RKO (cell line): ENCODE data around the gene ATXN7L3B.
"Not testable (repeated sequence)": the region's sequence is repeated elsewhere in the genome, so short reads cannot be mapped to it uniquely, and the experiment has no call there.

Experiments used
- DNase-seq: peaks from one replicate; pipeline ENCODE4 v3.0.0-alpha.2; 2016; ENCODE audit warnings: low spot score

The ATXN7L3B gene, protein sequence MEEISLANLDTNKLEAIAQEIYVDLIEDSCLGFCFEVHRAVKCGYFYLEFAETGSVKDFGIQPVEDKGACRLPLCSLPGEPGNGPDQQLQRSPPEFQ

DNA sequence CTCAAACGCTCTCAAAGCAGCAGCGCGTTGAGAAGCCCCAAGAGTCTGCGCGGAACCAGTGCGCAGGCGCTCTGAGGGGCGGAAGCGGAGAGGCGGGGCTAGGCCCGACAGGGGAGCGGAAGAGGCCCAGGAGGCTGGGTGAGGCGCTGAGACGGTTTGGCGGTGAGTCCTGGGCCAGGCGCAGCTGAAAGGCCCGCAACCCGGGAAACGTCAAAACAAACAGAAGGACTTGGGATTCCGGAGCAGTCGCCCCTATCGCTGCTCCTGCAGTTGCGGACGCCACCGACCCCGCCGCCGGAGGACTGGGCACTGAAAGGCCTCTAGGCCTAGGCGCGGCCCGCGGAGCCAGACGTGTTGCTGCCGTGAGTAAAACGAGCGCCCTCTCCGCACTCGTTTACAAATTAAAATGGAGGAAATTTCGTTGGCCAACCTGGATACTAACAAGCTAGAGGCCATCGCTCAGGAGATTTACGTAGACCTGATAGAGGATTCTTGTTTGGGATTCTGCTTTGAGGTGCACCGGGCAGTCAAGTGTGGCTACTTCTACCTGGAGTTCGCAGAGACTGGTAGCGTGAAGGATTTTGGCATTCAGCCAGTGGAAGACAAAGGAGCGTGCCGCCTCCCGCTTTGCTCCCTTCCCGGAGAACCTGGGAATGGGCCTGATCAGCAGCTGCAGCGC, at the start of gene ATXN7L3B:
Gene ATXN7L3B, plus strand, starts transcription at position 129 of the 679 bp plus-strand sequence. Its CDS starts 278 bp downstream, at position 407.
- DNase-seq = peak; percentile 95

DNA sequence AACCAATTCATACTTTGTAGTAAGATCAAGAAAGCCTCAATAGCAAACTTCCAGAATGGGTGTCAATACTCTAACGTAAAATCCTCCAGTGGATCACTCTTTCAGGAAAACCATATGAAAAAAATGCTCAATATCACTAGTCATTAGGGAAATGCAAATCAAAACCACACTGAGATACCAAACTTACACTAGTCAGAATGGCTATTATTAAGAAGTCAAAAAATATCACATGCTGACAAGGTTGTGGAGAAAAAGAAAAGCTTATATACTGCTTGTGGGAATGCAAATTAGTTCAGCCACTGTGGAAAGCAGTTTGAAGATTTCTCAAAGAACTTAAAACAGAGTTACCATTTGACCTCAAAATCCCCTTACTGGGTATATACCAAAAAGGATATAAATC, 49.5 kb upstream of the ATXN7L3B start:
- no peak for DNase-seq

DNA sequence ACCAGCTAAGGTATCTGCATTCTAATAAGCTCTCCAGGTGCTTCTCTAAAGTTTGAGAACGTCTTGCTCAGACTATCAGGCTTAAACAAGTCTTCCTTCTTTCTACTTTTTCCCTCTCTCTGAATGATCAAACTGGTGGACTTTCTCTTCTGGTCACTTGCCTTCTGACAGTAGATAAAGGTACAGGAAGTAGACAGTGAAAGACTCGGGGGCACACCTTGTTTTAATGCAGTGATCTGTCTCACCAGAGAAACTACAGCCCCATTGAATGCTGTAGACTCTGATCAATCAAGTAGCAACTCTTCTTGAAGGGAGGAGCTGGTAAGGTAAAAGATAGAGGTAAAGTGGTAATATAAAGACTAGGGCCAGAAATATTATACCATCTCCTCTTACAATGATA, 48.1 kb upstream of the ATXN7L3B start:
- no peak for DNase-seq

DNA sequence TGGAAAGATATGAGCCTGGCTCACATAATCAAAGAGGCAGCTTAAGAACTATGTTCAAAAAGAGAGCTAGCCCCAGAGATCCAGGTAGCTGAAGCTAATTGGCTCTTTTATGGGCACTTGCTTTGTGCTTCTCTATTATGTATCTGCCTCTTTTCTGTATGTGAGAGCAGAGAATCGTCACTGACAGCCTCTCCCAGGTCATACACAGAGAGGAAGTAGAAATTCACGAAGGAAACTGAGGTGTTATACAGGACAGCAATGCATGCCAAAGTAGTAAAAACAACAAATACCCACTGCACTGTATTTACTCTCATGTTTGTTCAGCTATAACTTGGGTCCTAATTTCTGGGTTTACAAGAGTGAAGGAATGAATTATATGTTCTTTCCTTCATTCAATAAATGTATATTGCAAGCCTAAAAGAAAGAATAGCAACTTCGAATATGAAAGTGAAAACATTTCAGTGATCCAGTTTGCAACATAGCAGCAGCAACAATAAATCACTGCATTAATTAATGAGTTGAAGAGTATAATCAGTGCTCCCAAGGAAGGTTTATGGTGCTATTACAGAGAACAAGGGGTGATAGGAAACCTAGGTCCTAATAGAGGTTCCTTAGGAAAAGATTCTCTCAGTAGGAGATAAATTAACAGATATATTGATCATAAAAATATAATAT, 47.1 kb upstream of the ATXN7L3B start:
- no peak for DNase-seq

DNA sequence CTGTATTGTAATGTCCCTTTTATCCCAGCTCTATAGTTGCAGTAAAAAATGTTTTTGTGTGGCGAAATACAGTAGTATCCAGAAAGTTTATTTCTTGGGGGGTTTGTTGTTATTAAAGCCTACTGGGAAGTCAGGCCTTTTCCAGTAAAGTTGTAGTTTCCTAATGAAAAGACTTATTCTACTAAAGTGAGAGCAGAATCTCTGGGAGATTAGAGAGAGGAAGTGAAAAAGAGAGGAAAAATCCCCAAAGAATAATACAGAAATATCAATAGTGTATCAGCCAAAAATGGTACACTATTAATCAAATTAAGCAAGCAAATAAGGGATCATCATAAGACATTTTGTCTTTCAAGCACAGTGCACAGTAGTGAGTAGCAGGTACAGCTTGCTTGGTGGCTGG, 46.3 kb upstream of the ATXN7L3B start:
- DNase-seq = no peak

DNA sequence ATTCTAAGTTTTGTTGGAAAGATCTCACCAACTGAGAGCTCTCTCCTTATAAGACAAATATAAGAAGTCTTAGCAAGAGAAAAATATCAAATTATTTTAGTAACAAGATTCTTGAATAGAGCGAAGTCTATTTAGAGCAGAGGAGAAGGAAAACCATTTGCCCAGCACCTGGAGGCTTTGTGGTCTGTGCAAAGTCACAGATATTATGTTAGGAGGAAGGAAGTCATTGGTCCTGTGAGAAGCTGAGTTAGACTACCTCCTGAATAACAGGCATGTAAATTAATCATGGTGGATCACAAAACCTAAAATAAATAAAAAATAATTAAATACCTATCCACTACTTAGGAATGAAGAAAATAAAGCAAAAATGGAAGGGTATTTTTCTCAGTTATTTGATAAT, 38.4 kb upstream of the ATXN7L3B start:
- no peak for DNase-seq

DNA sequence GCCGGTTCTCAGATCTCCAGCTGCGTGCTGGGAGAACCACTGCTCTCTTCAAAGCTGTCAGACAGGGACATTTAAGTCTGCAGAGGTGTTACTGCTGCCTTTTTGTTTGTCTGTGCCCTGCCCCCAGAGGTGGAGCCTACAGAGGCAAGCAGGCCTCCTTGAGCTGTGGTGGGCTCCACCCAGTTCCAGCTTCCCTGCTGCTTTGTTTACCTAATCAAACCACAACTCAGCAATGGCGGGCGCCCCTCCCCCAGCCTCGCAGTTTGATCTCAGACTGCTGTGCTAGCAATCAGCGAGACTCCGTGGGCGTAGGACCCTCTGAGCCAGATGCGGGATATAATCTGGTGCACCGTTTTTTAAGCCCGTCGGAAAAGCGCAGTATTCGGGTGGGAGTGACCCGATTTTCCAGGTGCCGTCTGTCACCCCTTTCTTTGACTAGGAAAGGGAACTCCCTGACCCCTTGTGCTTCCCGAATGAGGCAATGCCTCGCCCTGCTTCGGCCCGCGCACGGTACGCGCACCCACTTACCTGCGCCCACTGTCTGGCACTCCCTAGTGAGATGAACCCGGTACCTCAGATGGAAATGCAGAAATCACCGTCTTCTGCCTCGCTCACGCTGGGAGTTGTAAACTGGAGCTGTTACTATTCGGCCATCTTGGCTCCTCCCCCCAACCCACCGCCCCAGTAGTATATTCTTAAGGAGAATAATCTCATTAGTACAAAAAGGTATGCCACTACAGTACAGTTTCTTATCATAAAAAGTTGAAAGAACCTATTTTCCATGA, 28.6 kb upstream of the ATXN7L3B start:
- DNase-seq = not testable (repeated sequence)

DNA sequence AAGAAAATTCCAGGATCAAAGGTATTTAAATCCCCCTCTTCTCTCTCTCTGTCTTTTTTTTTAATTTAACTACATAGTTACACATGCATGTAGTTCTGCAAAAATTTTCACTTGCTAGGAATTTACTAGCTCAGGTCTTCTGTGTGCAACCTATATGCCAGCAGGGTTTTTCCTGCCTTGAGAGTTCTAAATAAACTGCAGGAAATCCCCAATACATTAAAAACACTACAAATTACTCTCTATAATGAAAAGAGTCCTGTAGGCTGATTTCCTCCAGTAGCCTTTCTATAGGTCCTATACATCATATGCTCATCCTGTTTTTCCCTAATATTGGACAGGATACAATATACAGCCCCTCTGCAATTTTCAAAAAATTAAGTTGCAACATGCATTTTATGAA, 27.7 kb upstream of the ATXN7L3B start:
- DNase-seq = no peak

DNA sequence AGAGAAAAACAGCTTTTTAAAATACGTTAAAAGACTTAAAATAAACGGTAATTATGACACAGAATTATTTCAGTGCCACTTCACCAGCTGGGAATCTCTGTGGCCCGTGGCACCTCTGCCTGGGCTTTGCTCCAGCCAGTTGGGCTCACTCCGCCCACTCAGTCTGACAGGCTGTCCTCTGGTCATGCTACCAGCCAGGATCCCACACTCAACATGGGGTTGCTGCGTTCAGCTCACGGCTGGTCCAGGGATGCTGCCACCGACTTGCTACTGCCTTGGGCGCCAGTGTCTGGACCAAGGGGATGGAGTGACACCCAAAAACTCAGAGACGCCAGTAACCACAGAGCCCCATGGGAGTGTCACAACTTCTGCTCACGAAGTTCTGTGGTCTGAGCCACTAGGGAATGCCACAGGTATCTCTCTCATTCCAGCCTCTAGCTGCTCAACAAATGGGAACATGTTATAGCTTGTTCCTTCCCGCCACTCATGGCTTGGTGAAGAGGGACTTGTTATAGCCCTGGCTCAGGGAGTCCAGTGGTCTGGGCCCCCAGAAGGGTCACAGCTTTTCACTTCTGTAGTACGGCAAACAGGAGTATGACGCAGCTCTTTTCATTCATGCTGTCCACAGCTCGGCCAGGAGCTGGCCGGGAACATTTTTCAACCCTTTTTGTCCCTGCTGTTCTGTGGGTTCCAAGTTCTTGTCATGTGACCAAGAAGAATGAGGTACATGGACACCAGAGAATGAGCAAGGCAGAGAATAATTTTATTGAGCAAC, 23.4 kb upstream of the ATXN7L3B start:
- DNase-seq = no peak

DNA sequence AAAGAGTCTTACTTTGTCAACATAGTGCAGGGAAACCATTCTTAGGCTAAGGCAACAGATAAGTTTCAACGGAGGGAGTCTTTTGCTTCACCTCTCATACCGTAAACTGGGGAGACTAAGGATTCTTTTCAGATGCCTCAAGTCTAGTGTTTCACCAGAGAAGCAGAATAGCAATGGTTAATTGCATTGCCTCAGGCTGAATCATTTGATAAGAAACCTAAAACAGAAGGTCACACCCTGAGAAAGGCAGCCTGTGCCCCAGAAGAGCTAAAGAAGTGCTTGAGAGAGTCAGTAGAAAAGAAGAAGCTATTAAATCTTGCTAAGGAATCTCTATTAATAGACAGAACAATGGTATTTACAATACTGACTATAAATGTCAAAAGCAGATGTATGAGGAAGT, 21.8 kb upstream of the ATXN7L3B start:
- no peak for DNase-seq

DNA sequence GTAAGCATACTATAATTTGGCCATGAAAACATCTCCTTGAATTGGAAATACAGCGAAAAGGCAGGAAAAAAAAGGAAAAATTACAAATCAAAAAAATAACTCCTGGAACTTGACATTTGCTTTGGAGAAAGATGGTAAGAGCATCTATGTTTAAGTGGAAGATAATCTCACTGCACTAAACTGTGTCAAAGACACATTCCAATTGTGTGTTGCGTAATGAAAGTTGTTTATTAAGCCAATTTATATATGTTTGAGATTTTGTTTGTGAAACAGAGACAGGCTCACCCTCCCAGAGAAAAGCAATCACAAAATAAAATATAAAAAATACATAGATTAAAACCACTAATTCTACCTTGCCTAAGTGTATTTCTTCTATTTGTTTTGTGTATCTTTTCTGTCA, 11.1 kb upstream of the ATXN7L3B start:
- no peak for DNase-seq

DNA sequence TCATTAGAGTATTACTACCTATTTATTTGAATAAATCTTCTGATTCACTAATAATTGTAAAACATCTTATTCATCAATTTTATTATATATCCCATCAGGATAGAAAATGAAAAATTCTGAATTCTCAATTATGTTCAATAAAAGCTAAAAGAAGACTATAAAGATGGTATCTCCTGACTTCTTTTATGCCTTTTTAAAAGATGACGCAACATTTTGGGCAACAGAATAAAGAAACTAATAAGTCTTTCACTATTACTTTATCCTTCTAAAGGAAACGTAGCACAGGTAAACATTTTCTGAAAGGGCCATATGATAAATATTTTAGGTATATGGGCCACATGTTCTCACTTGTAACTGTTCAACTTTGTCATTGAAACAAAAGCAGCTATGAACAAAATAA, 10.1 kb upstream of the ATXN7L3B start:
- no peak for DNase-seq

DNA sequence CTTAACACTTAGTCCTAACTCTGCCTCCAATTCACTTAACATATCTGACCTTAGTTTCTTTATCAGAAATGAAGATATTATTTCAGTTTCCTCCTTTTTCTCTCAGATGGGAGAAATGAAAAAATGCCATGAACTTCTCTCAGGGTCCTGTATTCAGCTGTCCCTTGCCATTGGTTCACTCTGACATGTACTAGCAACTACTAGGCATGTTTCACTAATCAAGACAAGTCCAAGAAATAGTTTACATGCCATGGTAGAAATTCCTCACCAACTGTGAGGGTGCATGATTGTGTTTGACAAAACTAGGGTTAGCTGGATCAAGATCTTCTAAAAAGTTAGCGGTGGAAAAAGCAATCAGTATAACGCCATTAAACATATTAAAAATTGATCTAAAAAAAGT, 7.0 kb upstream of the ATXN7L3B start:
- DNase-seq = no peak

DNA sequence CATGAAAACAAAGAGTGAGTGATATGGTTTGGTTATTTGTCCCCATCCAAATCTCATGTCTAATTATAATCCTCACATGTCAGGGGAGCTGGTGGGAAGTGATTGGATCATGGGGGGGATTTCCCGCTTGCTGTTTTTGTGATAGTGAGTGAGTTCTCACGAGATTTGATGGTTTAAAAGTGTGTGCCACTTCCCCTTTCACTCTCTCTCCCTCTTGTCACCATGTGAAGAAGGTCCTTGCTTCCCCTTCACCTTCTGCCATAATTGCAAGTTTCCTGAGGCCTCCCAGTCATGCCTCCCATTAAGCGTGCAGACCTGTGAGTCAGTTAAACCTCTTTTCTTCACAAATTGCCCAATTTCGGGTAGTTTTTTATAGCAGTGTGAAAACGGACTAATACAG, 2.1 kb upstream of the ATXN7L3B start:
- no peak for DNase-seq

DNA sequence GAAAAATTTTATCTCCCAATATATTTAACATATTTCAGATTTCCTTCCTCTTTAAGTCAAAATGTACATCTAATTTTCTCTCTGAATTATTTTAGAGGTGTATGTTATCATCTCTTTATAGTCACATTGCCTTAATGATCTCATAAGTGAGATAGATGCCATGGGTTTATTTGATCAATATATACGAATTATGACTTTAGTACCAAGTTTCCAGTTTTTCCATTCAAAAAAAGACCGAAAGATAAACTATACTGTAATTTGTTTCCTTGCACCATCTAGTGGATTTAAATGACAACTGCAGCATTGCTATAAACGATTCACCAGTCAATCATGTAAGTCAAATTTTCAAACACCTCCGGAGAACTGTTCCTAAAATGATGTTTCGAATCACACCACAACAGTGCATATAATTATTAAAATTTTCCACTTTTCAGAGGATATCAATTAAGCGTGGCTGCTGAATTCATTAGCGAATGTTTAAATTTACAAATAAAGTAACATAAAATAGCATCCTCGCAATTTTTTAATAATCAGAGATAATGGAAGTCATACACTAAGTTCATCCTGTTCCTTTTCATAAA, 419 bp upstream of the ATXN7L3B start:
- DNase-seq = peak; percentile 92

DNA sequence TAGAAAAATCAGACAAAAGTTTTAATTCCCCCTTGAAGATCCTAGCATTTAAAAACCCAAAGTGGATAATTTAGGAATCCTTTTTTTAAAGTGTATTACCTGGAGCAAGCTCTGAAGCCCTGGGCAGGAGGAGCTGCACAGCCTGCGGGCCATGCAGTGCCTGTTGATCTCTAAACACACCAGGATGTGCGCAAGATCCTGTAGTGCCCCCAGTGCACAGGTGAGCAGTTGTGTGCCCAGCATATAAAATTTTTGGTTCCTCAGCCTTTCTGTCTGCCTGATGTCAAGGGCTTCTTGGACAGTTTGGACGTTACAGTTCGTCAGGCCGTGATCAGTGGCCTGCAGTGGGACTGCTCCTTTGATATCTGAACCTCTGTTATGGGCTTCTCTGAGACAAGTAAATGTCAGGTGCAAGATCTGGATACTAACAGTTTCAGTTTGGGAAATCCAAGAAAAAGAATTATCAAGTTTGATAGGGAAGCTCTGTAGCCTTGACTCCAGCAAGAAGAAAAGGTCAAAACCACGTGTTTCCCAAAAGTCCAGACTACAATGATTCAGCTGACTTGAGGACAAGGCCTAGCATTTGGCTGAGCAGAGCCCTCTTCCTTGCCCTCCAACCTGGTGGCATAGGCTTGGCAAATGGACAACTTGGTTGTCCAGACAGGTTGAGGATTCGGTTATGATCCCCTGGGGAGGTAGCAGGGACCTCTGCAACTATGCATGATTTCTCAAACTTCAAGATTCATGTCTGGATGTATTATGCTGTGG, 1.0 kb downstream of the ATXN7L3B start:
- peak; percentile 46 for DNase-seq

DNA sequence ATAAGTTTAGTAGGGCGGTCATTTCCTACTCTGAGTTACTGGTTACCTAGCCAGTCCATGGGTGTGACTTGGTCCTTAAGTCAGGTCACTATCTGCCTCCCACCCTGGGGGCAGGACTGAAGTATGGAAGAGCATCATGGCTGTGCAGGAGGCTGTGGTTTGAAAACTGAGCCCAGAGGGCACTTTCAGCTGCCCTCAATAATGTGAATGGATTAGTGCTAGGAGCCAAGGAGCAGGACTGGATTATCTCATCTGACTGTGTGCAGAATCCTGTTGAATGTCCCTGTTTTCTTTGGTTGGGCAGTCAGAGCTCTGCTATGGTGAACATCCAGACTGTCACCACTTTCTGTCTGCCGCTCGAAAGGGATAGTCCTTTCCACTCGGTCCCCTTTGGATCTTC, 1.6 kb downstream of the ATXN7L3B start:
- DNase-seq = no peak

DNA sequence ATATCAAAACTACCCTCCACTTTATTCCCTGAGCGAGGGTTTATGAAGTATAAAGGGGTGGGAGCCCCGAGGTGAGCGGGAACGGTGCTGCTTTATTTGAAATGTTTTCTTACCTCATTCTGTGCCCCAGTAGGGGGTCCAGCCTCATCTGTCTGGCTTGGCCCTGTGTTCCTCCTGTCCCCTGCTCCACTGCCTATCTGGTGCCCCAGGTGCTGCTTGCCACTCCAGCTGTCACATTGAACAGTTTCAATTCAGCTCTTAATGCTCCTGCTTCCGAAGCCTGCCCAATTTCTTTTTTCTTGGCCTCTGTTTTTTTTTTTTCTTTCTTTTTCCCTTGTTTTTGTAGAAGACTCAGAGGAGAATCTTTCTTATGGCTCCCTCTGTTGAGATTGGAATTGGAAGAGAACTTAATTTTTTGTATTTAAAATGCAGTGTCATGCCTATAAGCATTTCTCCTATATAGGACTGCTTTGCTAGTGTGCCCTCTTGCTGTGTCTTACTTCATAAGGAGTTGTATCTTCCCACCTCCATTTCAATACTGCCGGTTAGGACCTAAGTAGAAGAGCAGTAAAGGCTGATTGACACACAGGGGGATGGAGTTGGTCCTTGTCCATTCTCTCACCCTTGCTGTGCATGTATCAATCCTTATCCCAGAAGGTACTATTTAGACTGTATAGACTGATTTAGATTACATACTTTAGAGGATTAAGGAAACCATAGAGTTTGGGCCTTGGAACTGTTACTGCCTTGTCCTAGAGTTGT, 2.3 kb downstream of the ATXN7L3B start:
- no peak for DNase-seq

DNA sequence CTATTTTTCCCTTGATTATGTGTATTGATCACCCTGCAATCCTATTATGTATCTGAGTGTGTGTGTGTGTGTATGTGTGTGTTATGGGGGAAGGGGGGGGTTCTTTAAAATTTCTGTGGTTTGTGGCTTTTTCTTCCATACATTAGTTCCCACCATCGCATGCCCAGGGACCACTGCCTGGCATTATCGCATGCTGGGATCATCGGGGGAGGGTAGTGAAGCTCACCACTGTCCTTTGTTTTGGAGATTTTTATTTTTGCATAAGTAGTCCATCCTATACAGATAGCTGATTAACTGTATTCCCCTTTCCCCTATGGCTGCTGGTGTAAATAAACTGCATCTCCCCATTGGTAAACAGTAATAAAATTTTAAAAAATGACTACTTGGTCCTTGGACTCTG, 3.4 kb downstream of the ATXN7L3B start:
- no peak for DNase-seq

DNA sequence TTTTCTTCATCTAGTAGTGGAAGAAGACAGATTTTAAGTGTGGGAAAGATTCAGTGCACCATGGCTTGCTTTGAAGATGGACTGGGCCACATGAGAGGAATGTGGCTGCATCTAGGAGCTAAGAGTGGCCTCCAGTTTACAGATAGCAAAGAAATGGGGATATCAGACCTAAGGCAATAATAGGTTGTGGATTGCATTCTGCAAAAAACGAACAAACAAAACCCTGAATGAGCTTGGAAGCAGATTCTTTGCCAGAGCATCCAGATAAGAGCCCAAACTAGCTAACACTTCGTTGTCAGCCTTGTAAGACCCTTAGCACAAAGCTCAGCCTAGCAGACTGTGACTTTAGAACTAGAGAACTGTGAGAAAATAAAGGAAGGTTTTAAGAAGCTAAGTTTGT, 9.6 kb downstream of the ATXN7L3B start:
- DNase-seq = no peak
